Transverse colon (tissue), 4 donors: ENCODE data around the gene NACA2.

Experiments
- POLR2A ChIP-seq: fragments of 450-650 bp; IDR thresholded peaks from one replicate; pipeline ENCODE4 v1.6.1; 2016; ENCODE audit warnings: antibody characterized with exemption, mild to moderate bottlenecking, moderate library complexity
- POLR2AphosphoS5 ChIP-seq, 3 donors: sonication (generic); formaldehyde crosslinking; IDR thresholded peaks; one replicate each; pipeline ENCODE4 v1.6.1; 2016; ENCODE audit warnings: antibody characterized with exemption in 3 of 3
- TF ChIP-seq, protein P1 (sequence below), 5 experiments: fragments of 200-600 bp in 3 of 5; fragments of 450-650 bp in 2 of 5; sonication (generic) in 3 of 5; IDR thresholded peaks; 1 replicate in 2 of 5; 2 replicates in 3 of 5; pipeline ENCODE4 v1.5.1; 2016 to 2017; ENCODE audit warnings: antibody characterized with exemption in 5 of 5, inconsistent platforms in 3 of 5, mild to moderate bottlenecking in 2 of 5, moderate library complexity in 1 of 5

DNA sequence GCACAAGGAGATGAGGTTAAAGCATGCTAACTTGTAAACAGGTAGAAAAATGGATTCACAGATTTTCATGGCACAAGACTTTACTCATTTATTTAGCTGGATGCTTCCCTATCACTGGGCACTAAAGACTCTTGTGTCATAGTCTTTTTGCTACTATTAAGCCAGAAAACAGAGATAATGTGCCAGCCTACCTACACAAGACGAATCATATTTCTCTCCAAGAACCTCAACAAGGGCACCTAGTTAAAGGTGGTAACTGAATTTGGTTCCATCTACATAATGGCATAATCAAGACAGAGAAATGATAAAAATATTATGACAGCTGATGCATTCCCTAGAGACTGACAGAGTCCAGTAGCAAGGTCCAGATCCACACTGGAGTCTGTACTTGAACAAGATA, 3.8 kb downstream of the NACA2 start:
- TF ChIP-seq, protein P1, sequence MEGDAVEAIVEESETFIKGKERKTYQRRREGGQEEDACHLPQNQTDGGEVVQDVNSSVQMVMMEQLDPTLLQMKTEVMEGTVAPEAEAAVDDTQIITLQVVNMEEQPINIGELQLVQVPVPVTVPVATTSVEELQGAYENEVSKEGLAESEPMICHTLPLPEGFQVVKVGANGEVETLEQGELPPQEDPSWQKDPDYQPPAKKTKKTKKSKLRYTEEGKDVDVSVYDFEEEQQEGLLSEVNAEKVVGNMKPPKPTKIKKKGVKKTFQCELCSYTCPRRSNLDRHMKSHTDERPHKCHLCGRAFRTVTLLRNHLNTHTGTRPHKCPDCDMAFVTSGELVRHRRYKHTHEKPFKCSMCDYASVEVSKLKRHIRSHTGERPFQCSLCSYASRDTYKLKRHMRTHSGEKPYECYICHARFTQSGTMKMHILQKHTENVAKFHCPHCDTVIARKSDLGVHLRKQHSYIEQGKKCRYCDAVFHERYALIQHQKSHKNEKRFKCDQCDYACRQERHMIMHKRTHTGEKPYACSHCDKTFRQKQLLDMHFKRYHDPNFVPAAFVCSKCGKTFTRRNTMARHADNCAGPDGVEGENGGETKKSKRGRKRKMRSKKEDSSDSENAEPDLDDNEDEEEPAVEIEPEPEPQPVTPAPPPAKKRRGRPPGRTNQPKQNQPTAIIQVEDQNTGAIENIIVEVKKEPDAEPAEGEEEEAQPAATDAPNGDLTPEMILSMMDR (IDR thresholded peaks at IDR 0.05): no peak
- TF ChIP-seq POLR2AphosphoS5 (IDR thresholded peaks at IDR 0.05) (no peak), POLR2A (no peak)
